Kidney epithelial cell (primary cell): ENCODE data around the gene CRYBB3. TPM values are rescaled to one million over a fixed set of nuclear protein-coding genes. Genes with fewer than 3 reads are reported as not detected.

ENCODE experiments used
- DNase-seq: peaks from one replicate; pipeline ENCODE4 v3.0.0-alpha.2; 2010; ENCODE audit warnings: low read depth
- H3K27me3 ChIP-seq: 2 replicates; pipeline ENCODE4 v1.6.0; 2011; ENCODE audit warnings: low read length; ENCODE audit not compliant: control insufficient read depth, insufficient read depth
- H3K36me3 ChIP-seq: 2 replicates; pipeline ENCODE4 v1.5.1; 2011; ENCODE audit warnings: low read length; ENCODE audit not compliant: control insufficient read depth, insufficient read depth
- H3K4me3 ChIP-seq: 2 replicates; pipeline ENCODE4 v1.5.1; 2011; ENCODE audit warnings: low read depth, mild to moderate bottlenecking, control low read depth, low read length
- CTCF ChIP-seq: IDR thresholded peaks from 2 replicates; pipeline ENCODE4 v1.5.1; 2011; ENCODE audit warnings: mild to moderate bottlenecking, moderate library complexity, low read length, control low read depth, inconsistent platforms; ENCODE audit not compliant: insufficient read depth, poor library complexity, severe bottlenecking
- total RNA-seq: library from RNA; depleted of rRNA; stranded (reverse); fragments of >200 nt; gene quantifications from 2 replicates; pipeline ENCODE4 v1.2.3, GENCODE V29; 2015

Gene CRYBB3
- total RNA-seq, 1 donor from 2014 or later: not detected

- DNase-seq: no peak
- TF ChIP-seq CTCF: no peak
- no peaks in the 10 kb centered on the region for H3K27me3 ChIP-seq
- H3K36me3 ChIP-seq: no peaks in the 10 kb centered on the region
- no peak overlapping the region for H3K4me3 ChIP-seq
These were observed 33.2 kb upstream of the CRYBB3 start for GRCh38 chr22:25166266-25167040.

GRCh38 chr22:25167082-25167481 is 32.6 kb upstream of the CRYBB3 start:
- DNase-seq: no peak
- Histone ChIP-seq H3K4me3 (no peak overlapping the region), H3K27me3 (no peaks in the 10 kb centered on the region), H3K36me3 (no peaks in the 10 kb centered on the region)
- no peak for TF ChIP-seq CTCF

GRCh38 chr22:25167834-25168601 is 31.6 kb upstream of the CRYBB3 start:
- TF ChIP-seq CTCF: no peak
- no peak for DNase-seq
- no peaks in the 10 kb centered on the region for H3K27me3 ChIP-seq
- H3K36me3 ChIP-seq: no peaks in the 10 kb centered on the region
- no peak overlapping the region for H3K4me3 ChIP-seq

- no peak for DNase-seq
- TF ChIP-seq CTCF: no peak
- no peak overlapping the region for H3K4me3 ChIP-seq
These were observed 30.2 kb upstream of the CRYBB3 start for GRCh38 chr22:25169278-25170031.

GRCh38 chr22:25170426-25170980 is 29.2 kb upstream of the CRYBB3 start:
- Histone ChIP-seq H3K27me3 (no peaks in the 10 kb centered on the region), H3K4me3 (no peak overlapping the region), H3K36me3 (peaks cover 2% of the 10 kb centered on the region)
- no peak for DNase-seq
- no peak for TF ChIP-seq CTCF

More at GRCh38 chr22:25169278-25170031, 30.2 kb upstream of the CRYBB3 start:
- Histone ChIP-seq H3K27me3 (no peaks in the 10 kb centered on the region), H3K36me3 (peaks cover under 1% of the 10 kb centered on the region)
